GM04504 (cell line): ENCODE data around the gene ZNF282.

ENCODE experiments used
- DNase-seq: peaks from one replicate; pipeline ENCODE4 v3.0.0-alpha.2; 2012; ENCODE audit warnings: low read depth

The ZNF282 gene

GRCh38 chr7:149191851-149192250 is 3.5 kb upstream of the ZNF282 start:
- no peak for DNase-seq

- DNase-seq, result no peak
These were observed 557 bp upstream of the ZNF282 start for GRCh38 chr7:149194799-149195179.

- DNase-seq, result no peak
These were observed 882 bp downstream of the ZNF282 start for GRCh38 chr7:149196151-149196704.

GRCh38 chr7:149196705-149197171 is 1.4 kb downstream of the ZNF282 start:
- no peak for DNase-seq

GRCh38 chr7:149197675-149198074 is 2.3 kb downstream of the ZNF282 start:
- no peak for DNase-seq

GRCh38 chr7:149198161-149198816 is 2.9 kb downstream of the ZNF282 start:
- DNase-seq, result no peak

GRCh38 chr7:149199234-149199995 is 4.1 kb downstream of the ZNF282 start:
- DNase-seq, result no peak

GRCh38 chr7:149202831-149203231 is 7.5 kb downstream of the ZNF282 start:
- no peak for DNase-seq

GRCh38 chr7:149205690-149206381 is 10.5 kb downstream of the ZNF282 start:
- no peak for DNase-seq

- no peak for DNase-seq
These were observed 12.1 kb downstream of the ZNF282 start for GRCh38 chr7:149207324-149208035.

- no peak for DNase-seq
These were observed 14.3 kb downstream of the ZNF282 start for GRCh38 chr7:149209518-149210269.

GRCh38 chr7:149210551-149210950 is 15.2 kb downstream of the ZNF282 start:
- DNase-seq, result no peak

GRCh38 chr7:149214020-149214720 is 18.8 kb downstream of the ZNF282 start:
- no peak for DNase-seq

GRCh38 chr7:149216402-149216801 is 21.1 kb downstream of the ZNF282 start:
- no peak for DNase-seq

GRCh38 chr7:149217570-149217969 is 22.2 kb downstream of the ZNF282 start:
- DNase-seq, result no peak

GRCh38 chr7:149218469-149219420 is 23.4 kb downstream of the ZNF282 start:
- no peak for DNase-seq

- DNase-seq, result peak; percentile 42
These were observed 25.2 kb downstream of the ZNF282 start for GRCh38 chr7:149220534-149220933.

GRCh38 chr7:149223176-149223575 is 27.8 kb downstream of the ZNF282 start:
- DNase-seq, result no peak

GRCh38 chr7:149223761-149224160 is 28.4 kb downstream of the ZNF282 start:
- DNase-seq, result no peak
